ENCODE measurements around the gene TAS2R46.
"Not testable (repeated sequence)": the region's sequence is repeated elsewhere in the genome, so short reads cannot be mapped to it uniquely, and the experiment has no call there.

DNA sequence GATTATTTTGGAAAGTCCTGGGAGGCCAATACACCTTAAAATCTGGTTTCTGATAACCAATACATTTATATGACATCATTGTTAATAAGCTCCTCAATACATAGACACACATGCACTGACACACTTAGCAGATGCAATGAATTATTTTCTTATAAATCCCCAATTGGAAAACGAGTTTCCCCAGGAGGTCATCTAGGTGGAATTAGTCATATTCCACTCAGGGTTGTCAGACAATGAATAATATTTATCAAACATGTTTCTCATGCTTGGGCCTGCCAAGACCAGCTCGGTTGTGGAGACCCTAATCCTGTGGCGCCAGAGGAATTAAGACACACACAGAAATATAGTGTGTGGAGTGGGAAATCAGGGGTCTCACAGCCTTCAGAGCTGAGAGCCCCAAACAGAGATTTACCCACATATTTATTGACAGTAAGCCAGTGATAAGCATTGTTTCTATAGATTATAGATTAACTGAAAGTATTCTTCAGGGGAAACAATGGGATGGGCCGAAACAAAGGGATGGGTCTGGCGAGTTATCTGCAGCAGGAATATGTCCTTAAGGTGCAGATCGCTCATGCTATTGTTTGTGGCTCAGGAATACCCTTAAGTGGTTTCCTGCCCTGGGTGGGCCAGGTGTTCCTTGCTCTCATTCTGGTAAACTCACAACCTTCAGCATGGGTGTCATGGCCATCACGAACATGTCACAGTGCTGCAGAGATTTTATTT lies 12.1 kb downstream of the TAS2R46 start:
- TF ChIP-seq, protein P1, sequence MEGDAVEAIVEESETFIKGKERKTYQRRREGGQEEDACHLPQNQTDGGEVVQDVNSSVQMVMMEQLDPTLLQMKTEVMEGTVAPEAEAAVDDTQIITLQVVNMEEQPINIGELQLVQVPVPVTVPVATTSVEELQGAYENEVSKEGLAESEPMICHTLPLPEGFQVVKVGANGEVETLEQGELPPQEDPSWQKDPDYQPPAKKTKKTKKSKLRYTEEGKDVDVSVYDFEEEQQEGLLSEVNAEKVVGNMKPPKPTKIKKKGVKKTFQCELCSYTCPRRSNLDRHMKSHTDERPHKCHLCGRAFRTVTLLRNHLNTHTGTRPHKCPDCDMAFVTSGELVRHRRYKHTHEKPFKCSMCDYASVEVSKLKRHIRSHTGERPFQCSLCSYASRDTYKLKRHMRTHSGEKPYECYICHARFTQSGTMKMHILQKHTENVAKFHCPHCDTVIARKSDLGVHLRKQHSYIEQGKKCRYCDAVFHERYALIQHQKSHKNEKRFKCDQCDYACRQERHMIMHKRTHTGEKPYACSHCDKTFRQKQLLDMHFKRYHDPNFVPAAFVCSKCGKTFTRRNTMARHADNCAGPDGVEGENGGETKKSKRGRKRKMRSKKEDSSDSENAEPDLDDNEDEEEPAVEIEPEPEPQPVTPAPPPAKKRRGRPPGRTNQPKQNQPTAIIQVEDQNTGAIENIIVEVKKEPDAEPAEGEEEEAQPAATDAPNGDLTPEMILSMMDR (IDR thresholded peaks at IDR 0.05; ENCODE audit: low read length), result not testable (repeated sequence)
- not testable (repeated sequence) for TF ChIP-seq EZH2 (IDR thresholded peaks at IDR 0.05; ENCODE audit: borderline replicate concordance, low read length)
